NAMALWA (cell line): Measurements from ENCODE around the gene TSR3.

Source experiments
- DNase-seq: peaks from one replicate; pipeline ENCODE4 v3.0.0-alpha.2; 2015; ENCODE audit warnings: low spot score

Gene TSR3

GRCh38 chr16:1351582-1352362 lies at the start of gene TSR3, which contains the start of gene GNPTG:
Gene TSR3, minus strand, starts transcription at chr16:1351878. Its CDS starts 74 bp downstream, at chr16:1351804.
Gene GNPTG, plus strand, starts transcription at chr16:1351931. Its CDS starts 35 bp downstream, at chr16:1351966.
- DNase-seq, result peak; percentile 89

- no peak for DNase-seq
These were observed 49.5 kb upstream of the TSR3 start for GRCh38 chr16:1401061-1401757.

- DNase-seq, result no peak
These were observed 47.3 kb upstream of the TSR3 start for GRCh38 chr16:1398826-1399581.

GRCh38 chr16:1398351-1398750 lies 46.7 kb upstream of the TSR3 start:
- no peak for DNase-seq

- DNase-seq, result no peak
These were observed 46.1 kb upstream of the TSR3 start for GRCh38 chr16:1397779-1398178.

GRCh38 chr16:1395444-1396031 lies 43.9 kb upstream of the TSR3 start:
- DNase-seq, result no peak

- no peak for DNase-seq
These were observed 42.8 kb upstream of the TSR3 start for GRCh38 chr16:1394367-1394951.

- DNase-seq, result no peak
These were observed 42.0 kb upstream of the TSR3 start for GRCh38 chr16:1393613-1394176.

- no peak for DNase-seq
These were observed 41.1 kb upstream of the TSR3 start for GRCh38 chr16:1392826-1393225.

- peak; percentile 51 for DNase-seq
These were observed 38.6 kb upstream of the TSR3 start for GRCh38 chr16:1390239-1390779.

- no peak for DNase-seq
These were observed 38.1 kb upstream of the TSR3 start for GRCh38 chr16:1389762-1390161.

GRCh38 chr16:1387331-1387730 lies 35.7 kb upstream of the TSR3 start:
- DNase-seq, result no peak

- no peak for DNase-seq
These were observed 33.6 kb upstream of the TSR3 start for GRCh38 chr16:1385232-1385631.

- DNase-seq, result no peak
These were observed 31.9 kb upstream of the TSR3 start for GRCh38 chr16:1383556-1383955.

GRCh38 chr16:1381612-1382406 lies 30.1 kb upstream of the TSR3 start:
- DNase-seq, result no peak

GRCh38 chr16:1380195-1380594 lies 28.5 kb upstream of the TSR3 start:
- no peak for DNase-seq

GRCh38 chr16:1379304-1380076 lies 27.8 kb upstream of the TSR3 start:
- DNase-seq, result peak; percentile 71

GRCh38 chr16:1378804-1379303 lies 27.2 kb upstream of the TSR3 start:
- DNase-seq, result no peak

GRCh38 chr16:1378087-1378803 lies 26.6 kb upstream of the TSR3 start:
- DNase-seq, result no peak
